ENCODE measurements around the gene DPYD. TPM values are rescaled to one million over a fixed set of nuclear protein-coding genes. Genes with fewer than 3 reads are reported as not detected.

The DPYD gene
- polyA plus RNA-seq, 3 donors: 4.2 to 23.5 (median 17.1) TPM

GRCh38 chr1:97046765-97047420, 873.9 kb downstream of the DPYD start:
- WGBS, 3 donors: 67 to 80% (median 79%) methylated on average over 5 of the region's 5 CpGs
- H3K27ac ChIP-seq (ENCODE audit: low read depth, low read length): no peak overlapping the region

DNA sequence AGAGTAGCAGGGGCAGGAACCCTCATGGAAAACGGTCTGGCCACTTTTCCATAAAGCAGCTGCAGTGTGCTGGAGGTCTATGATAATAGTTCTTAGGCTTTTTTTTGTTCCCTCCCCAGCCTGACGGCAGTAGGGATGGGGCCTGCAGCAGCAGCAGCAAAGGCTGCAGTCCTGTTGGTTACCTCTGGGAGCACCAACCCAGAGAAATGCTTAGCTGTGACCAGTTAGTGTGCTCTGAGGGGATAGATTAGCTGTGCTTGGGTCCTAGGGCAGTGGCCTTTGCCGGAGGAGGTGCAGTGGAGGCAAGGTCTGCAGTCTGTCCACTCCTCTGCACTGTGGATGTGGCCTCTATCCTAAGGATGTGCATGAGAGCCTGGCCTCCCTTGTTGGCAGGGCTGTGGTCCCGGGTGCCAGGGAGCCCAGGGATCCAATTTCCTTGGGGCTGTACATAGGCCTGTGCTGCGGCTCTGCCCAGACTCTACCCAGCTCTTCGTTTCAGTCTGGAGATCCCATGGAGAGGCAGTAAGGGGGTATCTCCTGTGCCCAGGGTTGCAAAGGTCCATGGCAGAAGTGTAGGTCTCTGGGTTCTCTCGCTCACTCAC, 876.6 kb downstream of the DPYD start:
- 71 to 92% (median 86%) methylated on average over 7 of the region's 7 CpGs for WGBS, 3 donors

GRCh38 chr1:97042551-97042950, 878.3 kb downstream of the DPYD start:
- WGBS, 3 donors: 55 to 81% (median 76%) methylated on average over 1 of the region's 1 CpG
- H3K27ac ChIP-seq (ENCODE audit: low read depth, low read length): no peak overlapping the region

More for the DNA sequence above, 876.6 kb downstream of the DPYD start:
- no peak overlapping the region for H3K27ac ChIP-seq (ENCODE audit: low read depth, low read length)

DNA sequence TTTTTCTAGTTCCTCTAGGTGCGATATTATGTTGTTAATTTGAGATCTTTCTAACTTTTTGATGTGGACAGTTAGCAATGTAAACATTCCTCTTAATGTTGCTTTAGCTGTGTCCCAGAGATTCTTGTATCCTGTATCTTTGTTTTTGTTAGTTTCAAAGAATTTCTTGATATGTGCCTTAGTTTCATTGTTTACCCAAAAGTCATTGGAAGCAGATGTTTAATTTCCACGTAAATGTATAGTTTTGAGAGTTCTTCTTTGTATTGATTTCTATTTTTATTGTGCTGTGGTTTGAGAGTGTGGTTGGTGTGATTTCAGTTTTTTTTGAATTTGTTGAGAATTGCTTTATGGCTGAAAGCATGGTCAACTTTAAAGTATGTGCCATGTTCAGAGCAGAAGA, 879.8 kb downstream of the DPYD start:
- 56 to 86% (median 81%) methylated on average over 2 of the region's 2 CpGs for WGBS, 3 donors
- H3K27ac ChIP-seq (ENCODE audit: low read depth, low read length): no peak overlapping the region

- WGBS, 3 donors: 70 to 85% (median 82%) methylated on average over 4 of the region's 4 CpGs
- no peak overlapping the region for H3K27ac ChIP-seq (ENCODE audit: low read depth, low read length)
Measured at GRCh38 chr1:97038410-97038809, 882.4 kb downstream of the DPYD start.

- no peak overlapping the region for H3K27ac ChIP-seq (ENCODE audit: low read depth, low read length)
- 78 to 90% (median 84%) methylated on average over 2 of the region's 2 CpGs for WGBS, 3 donors
Measured at GRCh38 chr1:97034651-97035050, 886.2 kb downstream of the DPYD start.

GRCh38 chr1:97033949-97034348, 886.9 kb downstream of the DPYD start:
- 39 to 60% (median 59%) methylated on average over 2 of the region's 2 CpGs for WGBS, 3 donors
- no peak overlapping the region for H3K27ac ChIP-seq (ENCODE audit: low read depth, low read length)

Measured in adipose tissue (tissue), 3 donors.